GM12878 (cell line): ENCODE results near the gene ITGAV. TPM values are rescaled to one million over a fixed set of nuclear protein-coding genes. Genes with fewer than 3 reads are reported as not detected.

Experiments
- ATAC-seq: fragments of 200-7000 bp; cut with Tn5 transposase; 3 replicates; pipeline ENCODE4 v1.9.1; 2020; ENCODE audit warnings: mild to moderate bottlenecking, moderate library complexity
- BruUV-seq: library from RNA; stranded (reverse); fragments of 400-500 nt; replicated peaks from 2 replicates; lab custom pipeline; 2021; lab: Mats Ljungman, UMichigan
- CTCF ChIA-PET: fragments of 300-600 bp; sonication (Branson Sonifier 250); formaldehyde crosslinking; extraction: SDS; loops from one replicate; lab custom pipeline; 2021; ENCODE audit warnings: inconsistent platforms; lab: Yijun Ruan, JAX
- POLR2A ChIA-PET: fragments of 350-600 bp; formaldehyde crosslinking; extraction: SDS; loops from one replicate; lab custom pipeline; 2021; ENCODE audit warnings: inconsistent platforms; lab: Charles Lee
- RAD21 ChIA-PET: fragments of 300-600 bp; sonication (Branson Sonifier 250); formaldehyde crosslinking; loops from one replicate; lab custom pipeline; 2023; ENCODE audit warnings: antibody characterized with exemption; ENCODE audit not compliant: unreplicated experiment; lab: Charles Lee
- SMC1A ChIA-PET: fragments of 300-600 bp; sonication (Branson Sonifier 250); formaldehyde crosslinking; loops from one replicate; lab custom pipeline; 2023; ENCODE audit not compliant: unreplicated experiment, uncharacterized antibody; lab: Charles Lee
- DNase-seq: peaks from one replicate; pipeline ENCODE4 v3.0.0-alpha.2; 2011; ENCODE audit warnings: low read depth, low spot score
- FAIRE-seq: peaks from 3 replicates; lab custom pipeline; 2011; peaks lifted over from hg19 to GRCh38; lab: Jason Lieb, UNC
- H2AFZ ChIP-seq: 2 replicates; pipeline ENCODE4 v1.6.0; 2011; ENCODE audit warnings: low read depth, low read length, control low read depth; ENCODE audit not compliant: control insufficient read depth
- H3K27ac ChIP-seq: 2 replicates; pipeline ENCODE4 v1.5.1; 2011; ENCODE audit warnings: control low read depth; ENCODE audit not compliant: control insufficient read depth, insufficient read depth
- H3K27me3 ChIP-seq, 2 experiments: replicated peaks in 1 of 2; 2 replicates each; pipeline versions ENCODE4 v1.6.0 to v1.6.1; 2011; ENCODE audit warnings: low read length in 1 of 2; ENCODE audit not compliant: control insufficient read depth in 2 of 2, insufficient read depth in 2 of 2
- H3K36me3 ChIP-seq, 2 experiments: 2 replicates each; pipeline ENCODE4 v1.5.1; 2011; ENCODE audit warnings: low read length in 1 of 2; ENCODE audit not compliant: control insufficient read depth in 2 of 2, insufficient read depth in 2 of 2
- H3K4me1 ChIP-seq: 2 replicates; pipeline ENCODE4 v1.6.1; 2011; ENCODE audit warnings: mild to moderate bottlenecking, low read length, moderate library complexity, mixed read lengths; ENCODE audit not compliant: control insufficient read depth, insufficient read depth
- H3K4me2 ChIP-seq: 2 replicates; pipeline ENCODE4 v1.6.0; 2011; ENCODE audit warnings: control low read depth; ENCODE audit not compliant: control insufficient read depth, insufficient read depth
- H3K4me3 ChIP-seq: fragments of 200-600 bp; sonication (generic); 2 replicates; pipeline ENCODE4 v1.5.1; 2016
- H3K79me2 ChIP-seq: 2 replicates; pipeline ENCODE4 v1.6.0; 2011; ENCODE audit warnings: low read length; ENCODE audit not compliant: control insufficient read depth, insufficient read depth
- H3K9ac ChIP-seq: 2 replicates; pipeline ENCODE4 v1.8.0; 2011; ENCODE audit warnings: low read length, control low read depth, mixed read lengths; ENCODE audit not compliant: control insufficient read depth, insufficient read depth
- H3K9me3 ChIP-seq: replicated peaks from 3 replicates; pipeline ENCODE4 v1.5.1; 2011; ENCODE audit warnings: mild to moderate bottlenecking, low read length; ENCODE audit not compliant: control insufficient read depth, insufficient read depth
- H4K20me1 ChIP-seq: 2 replicates; pipeline ENCODE4 v1.6.0; 2011; ENCODE audit not compliant: control insufficient read depth, insufficient read depth
- BCL11A ChIP-seq: IDR thresholded peaks from 2 replicates; pipeline ENCODE4 v1.6.1; 2011; ENCODE audit warnings: low read depth, low read length
- E2F8 ChIP-seq: fragments of 450-650 bp; IDR thresholded peaks from 2 replicates; pipeline ENCODE4 v1.6.1; 2018; ENCODE audit warnings: mild to moderate bottlenecking, low read depth, moderate library complexity; ENCODE audit not compliant: partially characterized antibody
- ESRRA ChIP-seq: IDR thresholded peaks from 2 replicates; pipeline ENCODE4 v1.6.1; 2012; ENCODE audit warnings: mild to moderate bottlenecking, low read length, improper control_type of control experiment
- KLF5 ChIP-seq: fragments of 450-650 bp; IDR thresholded peaks from 2 replicates; pipeline ENCODE4 v1.6.1; 2014; ENCODE audit warnings: mild to moderate bottlenecking; ENCODE audit not compliant: partially characterized antibody
- POLR2A ChIP-seq: IDR thresholded peaks from 2 replicates; pipeline ENCODE4 v1.6.1; 2011; ENCODE audit warnings: low read depth, mild to moderate bottlenecking, low read length
- TCF12 ChIP-seq: IDR thresholded peaks from 2 replicates; pipeline ENCODE4 v1.6.1; 2011; ENCODE audit warnings: low read depth, mild to moderate bottlenecking, low read length
- ZNF622 ChIP-seq: fragments of 450-650 bp; IDR thresholded peaks from 2 replicates; pipeline ENCODE4 v1.6.1; 2017; ENCODE audit warnings: mild to moderate bottlenecking, inconsistent platforms
- WGBS: methylation state at CpG from one replicate; pipeline ENCODE4 v1.1.6; 2016; ENCODE audit warnings: low lambda C conversion rate; ENCODE audit not compliant: insufficient replicate concordance, insufficient coverage; ENCODE audit errors: missing lambda C conversion rate; 5-methylcytosine and 5-hydroxymethylcytosine counted together
- in situ Hi-C: fragments of 300-500 bp; cut with MboI; formaldehyde crosslinking; loops from 9 replicates; pipeline ENCODE4 v1.14.3; 2018; ENCODE audit warnings: mixed read lengths
- intact Hi-C: fragments of 100-400 bp; cut with micrococcal nuclease; formaldehyde crosslinking; loops from one replicate; pipeline ENCODE4 v1.14.2; 2022; ENCODE audit not compliant: unreplicated experiment
- polyA plus RNA-seq, 11 experiments: library from polyadenylated mRNA; depleted of rRNA in 4 of 11; unstranded in 6 of 11; stranded (reverse) in 5 of 11; fragments of >200 nt; fragmentation: Nextera tagmentation in 4 of 11; fragmentation: Illumina TruSeq in 1 of 11; extraction: Ambion mirVana in 4 of 11; extraction: Trizol in 1 of 11; gene quantifications; 1 replicate in 1 of 11; 2 replicates in 10 of 11; pipeline versions ENCODE4 v1.2.1 to v1.2.3, GENCODE V29; 2011 to 2016; ENCODE audit warnings: inconsistent platforms in 2 of 11, missing spikeins in 2 of 11, low read depth in 1 of 11
- total RNA-seq, 4 experiments: library from RNA; depleted of rRNA in 3 of 4; stranded (reverse); fragments of >200 nt in 3 of 4; fragmentation: Illumina TruSeq in 1 of 4; extraction: Trizol in 1 of 4; gene quantifications; 2 replicates each; pipeline versions ENCODE4 v1.2.1 to v1.2.3, GENCODE V29; 2013 to 2021

The ITGAV gene
- total and polyA plus RNA-seq, 10 of the 15 experiments (the other 5 are each of a cell fraction or from before 2014, with no cell fraction given): 2.1 to 10.8 (median 6.1) TPM

GRCh38 chr2:186554850-186555671 lies 34.8 kb upstream of the ITGAV start:
- no peaks in the 10 kb centered on the region for H4K20me1 ChIP-seq
- SMC1A ChIA-PET: interaction anchor here (1.3 kb wide), 1 partner anchor 9 kb away, joined by 3 read pairs; no protein-coding TSS in a partner anchor

More at GRCh38 chr2:186554850-186555671, 34.8 kb upstream of the ITGAV start:
- Histone ChIP-seq H3K79me2 (no peaks in the 10 kb centered on the region), H3K4me2 (no peak overlapping the region), H3K9me3 (no peaks in the 10 kb centered on the region), H3K9ac (no peak overlapping the region), H2AFZ (no peak overlapping the region), H3K4me1 (no peaks in the 10 kb centered on the region), H3K27ac (no peak overlapping the region), H3K36me3 (no peaks in the 10 kb centered on the region), H3K4me3 (no peak overlapping the region), H3K27me3 (no peaks in the 10 kb centered on the region)
- no peak for TF ChIP-seq ZNF622
- no peak for TF ChIP-seq BCL11A
- no peak for TF ChIP-seq TCF12
- TF ChIP-seq E2F8: no peak
- no peak for TF ChIP-seq KLF5
- TF ChIP-seq ESRRA: no peak
- TF ChIP-seq POLR2A: no peak
- in situ Hi-C loops: no loop called here
- ChIA-PET RAD21 (no interaction called here), CTCF (interaction anchor here (0.7 to 1.4 kb wide), 4 partner anchors 52 to 674 kb away, joined by 3 to 5 read pairs (median 3); no protein-coding TSS in a partner anchor), POLR2A (interaction anchor here (0.5 kb wide), 1 partner anchor 15 kb away, joined by 3 read pairs; no protein-coding TSS in a partner anchor)
- no peak for ATAC-seq
- intact Hi-C loops: no loop called here
- no peak for FAIRE-seq
- BruUV-seq: no TSS peak
- 78% methylated on average over 8 of the region's 8 CpGs for WGBS
- no peak for DNase-seq
